Subcutaneous preadipocyte (primary cell): ENCODE data around the gene FOXR2. TPM values are rescaled to one million over a fixed set of nuclear protein-coding genes. Genes with fewer than 3 reads are reported as not detected.

ENCODE experiments used
- small RNA-seq: library from RNA; depleted of rRNA; stranded (forward); fragments of <200 nt; gene quantifications from one replicate; pipeline ENCODE3, GENCODE V24; 2012
- total RNA-seq: library from RNA; depleted of rRNA; stranded (reverse); fragments of >200 nt; gene quantifications from 2 replicates; pipeline ENCODE4 v1.2.3, GENCODE V29; 2012

The FOXR2 gene
- total RNA-seq = not detected in 2 replicates

GRCh38 chrX:55623100-55623499, at the start of gene FOXR2:
FOXR2 (plus strand) TSS chrX:55623400; CDS start chrX:55623712, 312 bp downstream.

Small RNA genes within 50 kb of the gene (small RNA-seq; reads per million reads assigned to genes)
- not detected for gene RF00019

Other genes with a start within 250 kb of the FOXR2 start
- 21.5 and 24.6 TPM in 2 replicates for gene MAGEH1, start 171.3 kb upstream of the FOXR2 start, total RNA-seq
- gene USP51, start 133.6 kb upstream of the FOXR2 start, total RNA-seq = 1.2 and 2.2 TPM in 2 replicates
- gene RRAGB, start 94.3 kb downstream of the FOXR2 start, total RNA-seq = 10.4 and 12.5 TPM in 2 replicates